HG03575 (cell line): ENCODE data around the gene RPL18A.

Source experiments
- ATAC-seq: cut with Tn5 transposase; IDR thresholded peaks from one replicate; pipeline ENCODE4 v1.9.1; 2021; ENCODE audit not compliant: unreplicated experiment, insufficient number of reproducible peaks, low FRiP score; ENCODE audit errors: extremely low read depth

RPL18A gene

DNA sequence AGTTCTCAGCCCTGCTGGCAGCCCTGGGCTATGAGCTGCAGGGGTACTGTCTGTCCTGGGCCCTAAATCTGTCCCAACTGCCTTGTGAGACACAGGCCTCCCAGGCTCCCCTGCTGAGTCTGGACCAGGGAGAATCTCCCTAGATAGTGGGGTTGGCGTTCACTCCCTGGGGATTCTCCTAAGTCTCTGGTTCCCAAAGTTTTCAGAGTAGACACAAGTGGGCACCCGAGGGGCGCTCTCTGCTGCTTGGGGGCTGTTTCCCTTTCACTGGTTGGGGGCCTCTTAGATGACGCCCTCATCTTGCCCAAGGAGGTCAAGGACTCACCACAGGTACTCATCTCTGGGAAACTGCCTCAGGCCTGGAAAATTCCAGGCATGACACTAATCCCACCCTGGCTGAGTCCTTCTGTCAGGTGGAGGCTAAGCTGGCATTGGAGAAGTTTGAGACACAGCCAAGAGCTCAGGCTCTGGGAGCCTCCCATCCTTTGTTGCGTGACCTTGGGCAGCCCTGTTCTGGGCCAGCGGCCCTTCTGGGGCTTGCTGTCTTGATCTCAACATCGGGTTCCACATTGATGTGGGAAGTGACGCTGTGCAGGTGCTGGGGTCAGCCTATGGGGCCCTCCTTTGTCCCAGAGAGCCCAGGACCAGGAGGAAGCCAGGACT is 3.9 kb downstream of the RPL18A start:
- ATAC-seq, result no peak

DNA sequence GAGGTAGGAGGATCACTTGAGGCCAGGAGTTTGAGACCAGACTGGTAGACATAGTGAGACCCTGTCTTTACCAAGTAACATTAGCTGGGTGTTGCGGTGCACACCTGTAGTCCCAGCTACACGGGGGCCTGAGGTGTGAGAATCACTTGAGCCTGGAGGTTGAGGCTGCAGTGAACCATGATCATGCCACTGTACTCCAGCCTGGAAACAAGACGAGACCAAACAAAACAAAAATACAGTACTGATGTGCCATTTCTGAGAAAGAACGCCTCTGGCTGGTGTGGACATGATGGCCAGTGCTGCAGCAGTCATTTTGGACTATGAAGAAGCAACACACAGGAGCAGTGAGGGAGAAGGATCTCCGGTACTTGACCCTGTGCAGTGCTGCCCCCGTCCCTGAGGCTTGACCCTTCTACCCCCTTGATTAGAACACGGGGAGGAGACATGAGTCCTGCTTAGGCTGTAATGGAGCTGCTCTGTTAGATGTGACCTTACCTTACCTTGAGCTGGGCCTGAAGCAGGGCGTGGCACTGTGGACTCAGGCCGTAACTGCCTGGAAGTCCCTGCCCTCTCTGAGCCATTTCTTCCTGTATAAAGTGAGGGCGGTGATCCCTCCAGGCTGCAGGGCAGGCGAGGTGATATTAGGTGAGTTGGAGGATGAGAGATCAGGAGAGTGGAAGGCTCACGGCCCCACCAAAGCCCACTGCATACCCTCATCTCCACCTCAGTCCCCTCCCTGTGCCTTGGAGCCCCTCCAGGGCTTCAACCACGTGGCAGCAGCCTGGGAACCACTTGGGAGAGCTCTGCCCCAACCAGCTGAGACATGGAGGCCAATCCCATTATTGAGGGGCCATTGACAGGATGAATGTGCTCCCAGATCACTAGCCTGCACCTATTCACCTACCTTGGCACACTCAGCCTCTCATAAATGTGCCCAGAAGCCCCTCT is 5.9 kb downstream of the RPL18A start:
- no peak for ATAC-seq

DNA sequence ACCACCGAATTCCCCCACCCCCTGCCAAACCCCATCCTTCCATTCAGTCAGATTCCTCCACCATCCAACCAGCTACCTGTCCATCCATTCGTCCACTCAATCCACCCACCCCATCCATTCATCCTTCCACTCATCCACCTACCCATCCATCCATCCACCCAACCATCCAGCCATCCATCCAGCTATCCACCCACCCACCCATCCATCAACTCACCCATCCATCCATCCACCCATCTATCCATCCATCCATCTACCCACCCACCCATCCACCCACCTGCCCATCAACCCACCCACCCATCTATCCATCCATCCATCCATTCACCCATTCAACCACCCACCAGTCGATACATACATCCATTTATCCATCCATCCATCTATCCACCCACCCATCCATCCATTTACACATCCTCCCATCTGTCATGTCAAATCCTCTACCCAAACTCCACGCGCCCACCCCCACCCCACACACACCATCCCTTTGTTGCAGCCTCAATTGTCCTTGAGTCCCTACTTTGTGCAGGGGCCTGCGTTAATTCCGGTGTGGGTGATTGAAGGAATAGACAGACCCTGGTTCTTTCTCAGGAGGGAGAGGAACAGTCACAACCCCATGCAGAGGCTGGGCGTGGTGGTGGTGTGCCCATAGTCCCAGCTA is 6.7 kb downstream of the RPL18A start:
- ATAC-seq, result no peak

DNA sequence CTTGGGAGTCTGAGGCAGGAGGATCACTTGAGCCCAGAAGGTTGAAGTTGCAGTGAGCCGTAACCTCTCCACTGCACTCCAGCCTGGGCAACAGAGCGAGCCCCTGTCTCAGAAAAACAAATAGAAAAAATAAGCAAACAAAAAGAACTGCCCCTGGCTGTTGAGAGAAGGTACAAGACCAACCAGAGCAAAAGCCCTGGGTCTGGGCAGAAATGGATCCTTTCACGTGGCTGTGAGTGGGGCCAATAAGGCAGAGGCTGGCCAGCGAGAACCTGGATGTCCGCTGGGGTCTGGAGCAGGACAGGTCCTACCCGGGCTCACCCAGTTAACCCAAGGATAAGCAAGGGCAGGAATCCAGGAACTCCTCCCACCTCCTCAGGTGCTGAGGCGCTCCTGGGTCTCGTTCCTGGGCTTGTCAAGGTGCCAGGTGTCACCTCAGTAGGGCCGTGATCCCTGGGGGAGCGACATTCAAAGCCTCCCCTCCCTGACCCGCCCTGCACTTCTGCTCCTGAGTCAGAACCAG is 7.3 kb downstream of the RPL18A start:
- no peak for ATAC-seq

DNA sequence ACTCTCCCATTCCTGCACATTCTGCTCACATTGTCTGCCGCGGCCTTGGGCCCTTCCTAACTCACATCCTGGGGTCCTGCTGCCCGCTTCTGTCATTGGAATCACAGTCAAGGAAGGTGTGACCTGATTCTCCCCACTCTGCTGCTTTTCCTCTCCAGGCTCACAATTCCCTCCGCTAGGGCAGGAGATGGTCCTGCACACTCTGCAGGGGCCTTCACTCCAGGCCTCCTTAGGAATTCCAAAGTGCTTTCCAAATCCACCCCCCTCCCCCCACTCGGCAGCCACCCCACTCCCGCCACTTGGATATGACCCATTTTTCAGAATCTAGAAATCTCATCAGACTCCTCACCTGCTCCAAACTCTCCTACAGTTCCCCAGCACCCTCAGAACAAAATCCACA is 9.0 kb downstream of the RPL18A start:
- no peak for ATAC-seq

DNA sequence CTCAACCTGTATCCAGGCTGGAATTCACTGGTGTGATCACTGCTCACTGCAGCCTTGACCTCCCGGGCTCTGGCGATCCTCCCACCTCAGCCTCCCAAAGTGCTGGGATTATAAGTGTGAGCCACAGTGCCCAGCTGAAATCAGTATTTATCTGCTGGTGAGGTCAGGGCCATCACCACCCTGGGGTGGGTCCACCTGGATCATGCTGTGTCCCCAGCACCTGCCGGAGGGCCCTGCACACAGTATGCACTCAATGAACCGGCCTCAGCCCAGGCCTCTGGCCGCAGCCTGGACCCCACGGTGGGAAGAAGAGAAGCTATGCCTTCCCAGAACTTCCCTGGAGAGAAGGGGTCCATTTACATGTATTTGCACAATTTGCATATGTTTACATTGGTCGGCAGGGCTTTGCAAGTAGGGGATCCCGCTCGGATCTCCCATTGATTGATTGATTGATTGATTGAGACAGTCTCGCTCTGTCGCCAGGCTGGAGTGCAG is 9.5 kb downstream of the RPL18A start:
- no peak for ATAC-seq

DNA sequence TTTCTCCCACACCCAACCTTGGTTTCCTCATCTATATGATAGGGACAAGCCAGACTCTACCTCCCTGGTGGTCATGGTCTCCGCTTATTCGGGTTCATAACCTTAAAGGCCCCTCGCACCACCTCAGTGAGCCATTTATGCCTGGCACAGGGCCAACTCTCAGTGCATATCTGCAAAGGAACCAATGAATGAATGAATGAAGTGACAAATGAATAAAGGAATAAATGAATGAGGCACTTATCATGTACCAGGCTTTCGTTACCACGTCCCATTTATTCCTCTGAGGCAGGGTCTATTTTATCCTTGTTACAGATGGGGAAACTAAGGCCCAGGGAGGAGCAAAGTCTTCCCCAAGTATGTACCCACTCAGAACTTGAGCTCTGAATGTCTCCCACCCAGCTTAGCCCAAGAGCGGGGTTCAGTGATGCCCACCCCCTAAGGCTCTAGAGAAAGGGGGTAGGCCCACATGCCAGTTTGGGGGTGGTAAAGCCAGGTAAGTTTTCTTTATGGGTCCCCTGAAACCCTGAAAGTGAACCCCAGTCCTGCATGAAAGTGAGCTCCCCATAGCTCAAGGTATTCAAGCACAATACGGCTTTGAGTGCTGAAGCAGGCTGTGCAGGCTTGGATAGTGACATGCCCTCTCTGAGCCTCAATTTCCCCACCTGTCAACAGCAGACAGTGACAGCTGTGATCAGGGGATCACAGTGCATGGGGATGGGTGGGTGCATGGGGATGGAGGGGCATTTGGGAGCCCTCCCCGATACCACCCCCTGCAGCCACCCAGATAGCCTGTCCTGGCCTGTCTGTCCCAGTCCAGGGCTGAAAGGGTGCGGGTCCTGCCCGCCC is 11.5 kb downstream of the RPL18A start:
- ATAC-seq, result no peak

DNA sequence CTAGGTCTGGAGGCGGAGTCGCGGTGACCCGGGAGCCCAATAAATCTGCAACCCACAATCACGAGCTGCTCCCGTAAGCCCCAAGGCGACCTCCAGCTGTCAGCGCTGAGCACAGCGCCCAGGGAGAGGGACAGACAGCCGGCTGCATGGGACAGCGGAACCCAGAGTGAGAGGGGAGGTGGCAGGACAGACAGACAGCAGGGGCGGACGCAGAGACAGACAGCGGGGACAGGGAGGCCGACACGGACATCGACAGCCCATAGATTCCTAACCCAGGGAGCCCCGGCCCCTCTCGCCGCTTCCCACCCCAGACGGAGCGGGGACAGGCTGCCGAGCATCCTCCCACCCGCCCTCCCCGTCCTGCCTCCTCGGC is 12.2 kb downstream of the RPL18A start, which contains the start of gene SLC5A5:
Gene SLC5A5 (plus strand): TSS at position 68 of the 373 bp plus-strand sequence. CDS start 375 bp downstream, outside the sequence.
- no peak for ATAC-seq

DNA sequence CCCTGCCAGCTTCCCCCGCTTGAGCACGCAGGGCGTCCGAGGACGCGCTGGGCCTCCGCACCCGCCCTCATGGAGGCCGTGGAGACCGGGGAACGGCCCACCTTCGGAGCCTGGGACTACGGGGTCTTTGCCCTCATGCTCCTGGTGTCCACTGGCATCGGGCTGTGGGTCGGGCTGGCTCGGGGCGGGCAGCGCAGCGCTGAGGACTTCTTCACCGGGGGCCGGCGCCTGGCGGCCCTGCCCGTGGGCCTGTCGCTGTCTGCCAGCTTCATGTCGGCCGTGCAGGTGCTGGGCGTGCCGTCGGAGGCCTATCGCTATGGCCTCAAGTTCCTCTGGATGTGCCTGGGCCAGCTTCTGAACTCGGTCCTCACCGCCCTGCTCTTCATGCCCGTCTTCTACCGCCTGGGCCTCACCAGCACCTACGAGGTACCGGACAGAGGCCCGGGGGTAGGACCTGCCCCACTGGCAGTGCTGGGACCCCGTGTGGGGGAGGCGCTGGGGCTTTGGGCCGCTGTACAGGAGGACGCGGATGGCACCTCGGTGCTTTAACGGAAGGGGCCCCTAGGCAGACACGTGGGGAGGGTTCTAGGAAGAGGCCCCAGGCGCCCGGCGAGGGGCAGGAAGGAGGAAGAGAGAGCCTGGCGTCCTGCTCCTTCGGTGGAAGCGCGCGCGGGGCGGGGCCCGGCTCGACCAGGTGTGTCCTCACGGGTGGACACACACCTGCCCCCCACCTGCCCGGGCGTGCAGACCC is 12.7 kb downstream of the RPL18A start:
- no peak for ATAC-seq

DNA sequence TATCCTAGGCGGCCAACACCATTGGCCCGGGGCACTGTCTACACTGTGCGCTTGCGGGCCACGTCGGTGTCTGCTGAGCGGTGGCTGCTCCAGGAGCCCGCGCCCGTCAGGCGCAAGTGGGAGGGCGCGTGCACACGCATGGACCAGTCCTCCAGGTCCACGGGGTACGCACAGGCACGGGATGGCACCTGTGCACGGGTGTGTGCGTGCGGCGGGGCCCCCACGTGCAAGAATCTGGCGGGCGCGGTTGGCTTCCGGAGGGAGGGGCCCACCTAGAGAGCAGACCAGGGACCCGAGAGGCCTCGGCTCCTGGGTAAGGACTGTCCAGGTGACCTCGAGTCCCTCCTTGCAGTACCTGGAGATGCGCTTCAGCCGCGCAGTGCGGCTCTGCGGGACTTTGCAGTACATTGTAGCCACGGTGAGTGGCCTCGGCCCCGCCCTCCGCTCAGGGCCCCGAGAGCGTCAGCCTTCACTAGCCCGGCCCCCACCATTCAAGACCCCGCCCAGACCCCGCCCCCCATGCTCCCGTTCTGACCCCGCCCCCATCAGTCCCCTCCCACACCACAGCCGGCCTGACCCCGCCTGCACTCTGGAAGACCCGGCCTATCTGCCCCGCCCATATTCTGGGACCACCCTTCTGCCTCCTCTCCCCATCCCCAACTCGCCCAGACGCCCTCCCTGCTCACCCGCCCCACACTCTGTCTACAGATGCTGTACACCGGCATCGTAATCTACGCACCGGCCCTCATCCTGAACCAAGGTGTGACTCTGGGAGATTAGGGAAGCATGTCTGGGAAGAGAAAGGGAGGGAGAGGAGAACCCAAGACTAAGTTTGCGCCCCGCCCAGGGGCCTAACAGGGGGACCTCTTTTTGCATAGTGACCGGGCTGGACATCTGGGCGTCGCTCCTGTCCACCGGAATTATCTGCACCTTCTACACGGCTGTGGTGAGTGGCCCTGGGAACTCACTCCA is 14.4 kb downstream of the RPL18A start:
- ATAC-seq, result no peak

DNA sequence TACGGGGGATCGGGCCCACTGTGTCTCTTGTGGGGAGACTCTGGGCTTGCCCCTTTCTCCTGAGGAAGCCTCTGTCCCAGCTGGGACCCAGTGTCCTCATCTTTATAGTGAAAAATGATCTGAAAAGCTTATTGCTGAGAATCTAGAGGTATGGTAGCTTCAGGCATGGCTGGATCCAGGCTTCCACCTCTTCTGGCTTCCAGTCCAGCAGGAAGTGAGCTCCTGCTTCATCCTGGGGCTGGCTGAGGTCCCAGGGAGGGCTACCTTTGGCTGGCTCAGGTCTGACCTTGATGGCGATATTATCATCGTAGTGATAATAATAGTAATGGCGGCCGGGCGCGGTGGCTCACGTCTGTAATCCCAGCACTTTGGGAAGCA is 15.0 kb downstream of the RPL18A start:
- ATAC-seq, result no peak

DNA sequence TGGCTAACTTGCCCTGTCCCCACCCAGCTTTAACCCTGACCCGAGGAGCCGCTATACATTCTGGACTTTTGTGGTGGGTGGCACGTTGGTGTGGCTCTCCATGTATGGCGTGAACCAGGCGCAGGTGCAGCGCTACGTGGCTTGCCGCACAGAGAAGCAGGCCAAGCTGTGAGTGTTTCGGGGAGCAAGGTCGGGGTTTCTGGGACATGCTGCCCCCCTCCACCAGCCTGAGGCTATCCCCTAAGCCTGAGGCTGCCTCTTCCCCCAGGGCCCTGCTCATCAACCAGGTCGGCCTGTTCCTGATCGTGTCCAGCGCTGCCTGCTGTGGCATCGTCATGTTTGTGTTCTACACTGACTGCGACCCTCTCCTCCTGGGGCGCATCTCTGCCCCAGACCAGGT is 18.0 kb downstream of the RPL18A start:
- no peak for ATAC-seq

DNA sequence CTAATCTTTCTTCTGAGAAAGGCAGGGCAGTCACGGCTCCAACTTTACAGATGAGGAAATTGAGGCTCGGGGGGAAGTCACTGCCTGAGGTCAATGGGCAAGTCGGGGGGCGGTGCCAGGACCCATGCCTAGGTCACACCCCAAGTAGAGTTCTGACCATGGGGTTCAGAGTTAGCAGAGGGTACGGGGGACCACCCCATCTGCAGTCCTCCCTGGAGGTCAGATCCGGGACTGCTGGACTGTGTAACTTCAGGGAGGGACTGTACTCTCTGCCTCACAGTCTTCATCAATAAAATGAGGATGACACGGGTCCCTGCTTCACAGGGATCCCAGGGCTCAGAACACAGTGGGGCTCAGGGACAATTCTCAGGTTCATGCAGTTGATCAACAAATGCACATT is 19.8 kb downstream of the RPL18A start:
- ATAC-seq, result no peak

DNA sequence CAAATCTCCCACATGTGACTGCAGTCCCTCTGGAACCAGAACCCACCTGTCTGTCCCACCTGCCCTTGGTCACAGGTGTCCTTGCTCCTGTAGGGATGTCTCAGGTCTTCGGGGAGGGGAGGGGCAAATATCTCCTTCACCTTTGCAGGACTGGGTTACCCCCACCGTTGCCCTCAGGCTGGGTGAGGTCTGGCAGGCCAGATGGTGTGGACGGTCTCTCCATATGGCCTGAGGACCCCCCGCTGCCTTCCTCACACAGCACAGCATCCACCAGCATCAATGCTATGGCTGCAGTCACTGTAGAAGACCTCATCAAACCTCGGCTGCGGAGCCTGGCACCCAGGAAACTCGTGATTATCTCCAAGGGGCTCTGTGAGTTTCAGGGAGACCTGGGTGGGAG is 22.0 kb downstream of the RPL18A start:
- no peak for ATAC-seq

DNA sequence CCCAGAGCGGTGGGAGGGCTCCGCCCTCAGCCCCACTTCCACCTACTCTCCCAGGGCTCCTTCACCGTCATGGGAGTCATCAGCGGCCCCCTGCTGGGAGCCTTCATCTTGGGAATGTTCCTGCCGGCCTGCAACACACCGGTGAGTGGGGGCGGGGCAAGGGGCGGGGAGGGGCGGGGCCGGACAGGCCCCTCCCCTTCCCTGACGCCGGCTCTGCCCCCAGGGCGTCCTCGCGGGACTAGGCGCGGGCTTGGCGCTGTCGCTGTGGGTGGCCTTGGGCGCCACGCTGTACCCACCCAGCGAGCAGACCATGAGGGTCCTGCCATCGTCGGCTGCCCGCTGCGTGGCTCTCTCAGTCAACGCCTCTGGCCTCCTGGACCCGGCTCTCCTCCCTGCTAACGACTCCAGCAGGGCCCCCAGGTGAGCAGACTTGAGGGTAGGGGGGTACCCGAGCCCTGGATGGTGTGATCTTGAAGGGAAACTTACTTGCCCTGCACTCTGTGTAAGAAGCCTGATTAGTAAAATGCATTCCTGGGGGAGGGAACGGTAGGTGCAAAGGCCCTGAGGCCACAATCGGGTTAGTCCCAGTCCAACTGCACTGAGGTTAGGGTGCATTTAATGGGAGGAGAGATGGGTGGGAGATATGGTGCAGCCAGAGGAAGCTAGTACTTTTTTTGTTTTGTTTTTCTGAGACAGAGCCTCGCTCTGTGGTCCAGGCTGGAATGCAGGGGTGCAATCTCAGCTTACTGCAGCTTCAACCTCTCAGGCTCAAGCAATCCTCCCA is 24.1 kb downstream of the RPL18A start:
- no peak for ATAC-seq

DNA sequence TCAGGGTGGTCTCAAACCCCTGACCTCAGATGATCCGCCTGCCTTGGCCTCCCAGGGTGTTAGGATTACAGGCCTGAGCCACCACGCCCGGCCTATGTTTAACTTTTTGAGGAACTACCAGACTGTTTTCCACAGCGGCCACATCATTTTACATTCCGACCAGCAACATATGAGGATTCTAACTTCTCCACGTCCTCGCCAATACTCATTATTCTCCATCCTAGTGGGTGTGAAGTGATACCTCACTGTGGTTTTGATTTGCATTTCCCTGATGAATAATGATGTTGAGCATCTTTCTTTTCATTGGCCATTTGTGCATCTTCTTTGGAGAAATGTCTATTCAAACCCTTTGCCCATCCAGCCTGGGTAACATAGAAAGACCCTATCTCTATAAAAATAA is 26.8 kb downstream of the RPL18A start:
- no peak for ATAC-seq
